ENCODE data around the gene ANK3.

DNA sequence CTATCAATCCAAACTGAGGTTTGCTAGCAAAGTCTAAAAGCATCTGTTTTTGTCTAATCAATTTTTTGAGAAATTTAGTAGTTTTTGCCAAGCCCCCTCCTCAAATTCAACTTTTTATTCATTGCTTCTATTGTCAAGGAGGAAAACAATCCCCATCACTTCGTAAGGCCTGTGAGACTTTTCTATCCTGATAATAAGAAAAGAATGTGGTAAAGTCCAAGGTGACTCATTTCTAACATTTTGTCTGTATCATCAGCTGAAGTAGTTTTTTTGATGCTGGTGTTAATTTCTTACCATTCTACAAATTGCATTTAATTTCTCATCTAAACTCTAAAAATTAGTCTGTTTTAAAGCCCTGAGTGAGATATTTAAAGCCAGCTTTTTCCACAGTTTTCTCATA is 11.7 kb downstream of the ANK3 start:
- TF ChIP-seq EZH2 (IDR thresholded peaks at IDR 0.05; ENCODE audit: insufficient read depth, poor library complexity, severe bottlenecking) (no peak), EZH2phosphoT487 (IDR thresholded peaks at IDR 0.05; ENCODE audit: insufficient read depth, low read depth) (no peak)
